ENCODE data around the gene MLLT3.

Gene MLLT3

GRCh38 chr9:20553558-20554149 is 68.6 kb downstream of the MLLT3 start:
- H3K36me3 ChIP-seq (ENCODE audit: low read length) = no peaks in the 10 kb centered on the region
- no peaks in the 10 kb centered on the region for H3K9me3 ChIP-seq (ENCODE audit: insufficient read depth, low read length)
- no peak overlapping the region for H3K9ac ChIP-seq (ENCODE audit: low read length)
- H3K27ac ChIP-seq (ENCODE audit: low read depth, low read length) = no peak overlapping the region
- H3K4me2 ChIP-seq (ENCODE audit: low read depth, low read length, poor library complexity, severe bottlenecking) = no peak overlapping the region
- no peak for TF ChIP-seq CTCF (IDR thresholded peaks at IDR 0.05; ENCODE audit: insufficient read depth, low read length, poor library complexity, severe bottlenecking)
- TF ChIP-seq EZH2phosphoT487 (conservative IDR thresholded peaks at IDR 0.05; ENCODE audit: low read length) = no peak
- H3K9me2 ChIP-seq (replicated peaks; ENCODE audit: insufficient read depth, low read length) = no peaks in the 10 kb centered on the region
- peaks cover 3% of the 10 kb centered on the region; the same call in 1 of the 2 replicates for H4K20me1 ChIP-seq (ENCODE audit: low read depth, low read length)
- no peak overlapping the region for H3K4me3 ChIP-seq (ENCODE audit: insufficient read depth, low read length, poor library complexity, severe bottlenecking)
- H2AFZ ChIP-seq (ENCODE audit: low read depth, low read length, severe bottlenecking) = no peak overlapping the region
- H3K27me3 ChIP-seq (ENCODE audit: low read length) = no peaks in the 10 kb centered on the region
- H3F3A ChIP-seq (ENCODE audit: insufficient read depth) = no peaks in the 10 kb centered on the region
- H3K79me2 ChIP-seq (ENCODE audit: insufficient read depth, low read length) = no peaks in the 10 kb centered on the region

GRCh38 chr9:20552874-20553557 is 69.3 kb downstream of the MLLT3 start:
- Histone ChIP-seq H3K9me2 (replicated peaks; ENCODE audit: insufficient read depth, low read length) (no peaks in the 10 kb centered on the region), H4K20me1 (ENCODE audit: low read depth, low read length) (0 out of 2 replicates have a peak, but pooled peaks cover 3% of the 10 kb centered on the region), H2AFZ (ENCODE audit: low read depth, low read length, severe bottlenecking) (no peak overlapping the region), H3K9ac (ENCODE audit: low read length) (no peak overlapping the region), H3K9me3 (ENCODE audit: insufficient read depth, low read length) (no peaks in the 10 kb centered on the region), H3K79me2 (ENCODE audit: insufficient read depth, low read length) (no peaks in the 10 kb centered on the region), H3K4me2 (ENCODE audit: low read depth, low read length, poor library complexity, severe bottlenecking) (no peak overlapping the region), H3F3A (ENCODE audit: insufficient read depth) (no peaks in the 10 kb centered on the region), H3K27ac (ENCODE audit: low read depth, low read length) (no peak overlapping the region), H3K36me3 (ENCODE audit: low read length) (no peaks in the 10 kb centered on the region), H3K27me3 (ENCODE audit: low read length) (no peaks in the 10 kb centered on the region), H3K4me3 (ENCODE audit: insufficient read depth, low read length, poor library complexity, severe bottlenecking) (no peak overlapping the region)
- TF ChIP-seq EZH2phosphoT487 (conservative IDR thresholded peaks at IDR 0.05; ENCODE audit: low read length) (no peak), CTCF (IDR thresholded peaks at IDR 0.05; ENCODE audit: insufficient read depth, low read length, poor library complexity, severe bottlenecking) (peak; percentile 13)

DNA sequence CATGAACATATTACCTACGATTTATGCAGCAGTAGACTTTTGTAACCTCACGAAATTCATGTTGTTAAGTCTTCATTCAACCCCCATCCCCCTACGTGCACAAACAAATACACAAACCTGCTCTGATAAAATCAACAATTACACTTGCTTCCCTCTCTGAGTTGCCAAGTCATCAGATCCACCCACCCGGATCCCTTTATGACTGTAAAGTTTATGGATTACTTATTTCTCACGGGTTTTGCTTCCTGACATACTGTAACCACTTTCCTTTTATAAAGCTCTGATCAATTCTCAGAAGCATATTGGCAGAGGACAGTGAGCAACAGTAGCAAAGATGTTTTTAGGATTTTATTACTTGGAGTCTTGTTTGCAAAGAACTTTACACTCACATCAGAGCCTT is 70.5 kb downstream of the MLLT3 start:
- Histone ChIP-seq H3K79me2 (ENCODE audit: insufficient read depth, low read length) (no peaks in the 10 kb centered on the region), H3K9me3 (ENCODE audit: insufficient read depth, low read length) (no peaks in the 10 kb centered on the region), H3K27me3 (ENCODE audit: low read length) (no peaks in the 10 kb centered on the region), H2AFZ (ENCODE audit: low read depth, low read length, severe bottlenecking) (no peak overlapping the region), H3K9ac (ENCODE audit: low read length) (no peak overlapping the region), H3F3A (ENCODE audit: insufficient read depth) (no peaks in the 10 kb centered on the region), H3K4me2 (ENCODE audit: low read depth, low read length, poor library complexity, severe bottlenecking) (no peak overlapping the region), H4K20me1 (ENCODE audit: low read depth, low read length) (0 out of 2 replicates have a peak, but pooled peaks cover 3% of the 10 kb centered on the region), H3K4me3 (ENCODE audit: insufficient read depth, low read length, poor library complexity, severe bottlenecking) (no peak overlapping the region), H3K9me2 (replicated peaks; ENCODE audit: insufficient read depth, low read length) (no peaks in the 10 kb centered on the region), H3K27ac (ENCODE audit: low read depth, low read length) (no peak overlapping the region), H3K36me3 (ENCODE audit: low read length) (no peaks in the 10 kb centered on the region)
- TF ChIP-seq CTCF (IDR thresholded peaks at IDR 0.05; ENCODE audit: insufficient read depth, low read length, poor library complexity, severe bottlenecking) = no peak

All from SU-DHL-6 (cell line).